H1 (cell line): ENCODE data around the gene OR56A5. TPM values are rescaled to one million over a fixed set of nuclear protein-coding genes. Genes with fewer than 3 reads are reported as not detected.

ENCODE experiments used
- CTCF ChIA-PET: fragments of 300-600 bp; sonication (Branson Sonifier 250); formaldehyde crosslinking; loops from one replicate; lab custom pipeline; 2021; ENCODE audit not compliant: partially characterized antibody; lab: Charles Lee
- POLR2A ChIA-PET: fragments of 300-600 bp; sonication (Branson Sonifier 250); formaldehyde crosslinking; loops from one replicate; lab custom pipeline; 2021; ENCODE audit warnings: inconsistent platforms; ENCODE audit not compliant: partially characterized antibody; lab: Charles Lee
- DNase-seq, 2 experiments: peaks; one replicate each; pipeline versions ENCODE4 v3.0.0 to v3.0.0-alpha.2; 2010 to 2022; ENCODE audit warnings: low spot score in 2 of 2, low read depth in 1 of 2, mixed read lengths in 1 of 2
- FAIRE-seq: peaks from 2 replicates; lab custom pipeline; 2011; peaks lifted over from hg19 to GRCh38; lab: Jason Lieb, UNC
- H2AFZ ChIP-seq: 2 replicates; pipeline ENCODE4 v1.8.1; 2012; ENCODE audit warnings: low read length, inconsistent platforms
- H2AK5ac ChIP-seq: 2 replicates; pipeline ENCODE4 v1.6.1; 2013; ENCODE audit warnings: low read depth, low read length
- H2BK120ac ChIP-seq: replicated peaks from 2 replicates; pipeline ENCODE3; 2013; ENCODE audit warnings: low read depth, low read length, inconsistent platforms
- H2BK12ac ChIP-seq: 2 replicates; pipeline ENCODE4 v1.6.1; 2013; ENCODE audit warnings: low read depth, low read length
- H2BK15ac ChIP-seq: 2 replicates; pipeline ENCODE4 v1.6.1; 2013; ENCODE audit warnings: low read length
- H2BK20ac ChIP-seq: 2 replicates; pipeline ENCODE4 v1.6.1; 2013; ENCODE audit warnings: low read length
- H2BK5ac ChIP-seq: 2 replicates; pipeline ENCODE4 v1.6.1; 2013; ENCODE audit warnings: low read depth, low read length
- H3K14ac ChIP-seq: 2 replicates; pipeline ENCODE4 v1.6.1; 2013; ENCODE audit warnings: inconsistent platforms; ENCODE audit not compliant: insufficient read length
- H3K18ac ChIP-seq: 2 replicates; pipeline ENCODE4 v1.6.1; 2013; ENCODE audit warnings: low read length; ENCODE audit errors: extremely low read depth
- H3K23ac ChIP-seq: 2 replicates; pipeline ENCODE4 v1.6.1; 2013; ENCODE audit warnings: inconsistent platforms; ENCODE audit not compliant: insufficient read length
- H3K23me2 ChIP-seq: 2 replicates; pipeline ENCODE4 v1.6.1; 2013; ENCODE audit warnings: low read depth, low read length
- H3K27ac ChIP-seq: 2 replicates; pipeline ENCODE4 v1.6.1; 2011; ENCODE audit warnings: low read depth, low read length, inconsistent platforms
- H3K27me3 ChIP-seq, 4 experiments: replicated peaks in 1 of 4; 1 replicate in 1 of 4; 2 replicates in 3 of 4; pipeline versions ENCODE4 v1.6.1 to v1.8.1; 2011 to 2013; ENCODE audit warnings: low read length in 3 of 4, mild to moderate bottlenecking in 3 of 4, inconsistent platforms in 2 of 4, mixed read lengths in 2 of 4, moderate library complexity in 1 of 4; ENCODE audit not compliant: control insufficient read depth in 3 of 4, insufficient read depth in 3 of 4; ENCODE audit errors: extremely low read depth in 1 of 4
- H3K36me3 ChIP-seq, 4 experiments: 2 replicates each; pipeline versions ENCODE4 v1.6.1 to v1.8.1; 2011 to 2013; ENCODE audit warnings: mild to moderate bottlenecking in 4 of 4, low read length in 3 of 4, moderate library complexity in 2 of 4, control low read depth in 1 of 4, inconsistent platforms in 1 of 4; ENCODE audit not compliant: insufficient read depth in 4 of 4, control insufficient read depth in 2 of 4
- H3K4ac ChIP-seq: replicated peaks from 2 replicates; pipeline ENCODE3; 2013; ENCODE audit warnings: low read length, low read depth, mixed read lengths, inconsistent platforms; ENCODE audit not compliant: insufficient read length
- H3K4me1 ChIP-seq, 4 experiments: replicated peaks in 1 of 4; 1 replicate in 1 of 4; 2 replicates in 3 of 4; pipeline versions ENCODE4 v1.6.1 to v1.8.1; 2011 to 2013; ENCODE audit warnings: low read length in 3 of 4, inconsistent platforms in 2 of 4, mixed read lengths in 1 of 4; ENCODE audit not compliant: insufficient read depth in 4 of 4, control insufficient read depth in 3 of 4
- H3K4me2 ChIP-seq, 2 experiments: 2 replicates each; pipeline versions ENCODE4 v1.6.1 to v1.8.1; 2011 to 2013; ENCODE audit warnings: low read depth in 2 of 2, low read length in 2 of 2, control low read depth in 1 of 2, inconsistent platforms in 1 of 2, mild to moderate bottlenecking in 1 of 2; ENCODE audit not compliant: insufficient read depth in 1 of 2
- H3K4me3 ChIP-seq, 4 experiments: fragments of 200-600, 300-600 bp in 1 of 4; sonication (generic), shearing (Covaris generic), sonication (Bioruptor Twin) in 1 of 4; 2 replicates each; pipeline versions ENCODE4 v1.5.1 to v1.8.1; 2011 to 2016; ENCODE audit warnings: low read length in 4 of 4, low read depth in 3 of 4, control low read depth in 2 of 4, inconsistent platforms in 2 of 4, mild to moderate bottlenecking in 2 of 4, mixed read lengths in 1 of 4, moderate library complexity in 1 of 4; ENCODE audit not compliant: insufficient read depth in 2 of 4; ENCODE audit errors: extremely low read depth in 1 of 4
- H3K56ac ChIP-seq: replicated peaks from 2 replicates; pipeline ENCODE3; 2013; ENCODE audit warnings: low read depth, mild to moderate bottlenecking, mixed read lengths, low read length, inconsistent platforms; ENCODE audit not compliant: insufficient read length
- H3K79me1 ChIP-seq: 2 replicates; pipeline ENCODE4 v1.6.1; 2013; ENCODE audit warnings: low read depth, low read length, control low read depth
- H3K79me2 ChIP-seq, 2 experiments: 2 replicates each; pipeline versions ENCODE4 v1.6.1 to v1.8.1; 2012 to 2013; ENCODE audit warnings: low read length in 2 of 2, mild to moderate bottlenecking in 2 of 2, inconsistent platforms in 1 of 2; ENCODE audit not compliant: insufficient read depth in 2 of 2, control insufficient read depth in 1 of 2
- H3K9ac ChIP-seq, 4 experiments: replicated peaks in 1 of 4; 1 replicate in 1 of 4; 2 replicates in 3 of 4; pipeline versions ENCODE4 v1.6.1 to v1.8.1; 2011 to 2013; ENCODE audit warnings: low read depth in 3 of 4, low read length in 3 of 4, control low read depth in 2 of 4, mild to moderate bottlenecking in 2 of 4, moderate library complexity in 2 of 4, inconsistent platforms in 1 of 4; ENCODE audit errors: extremely low read depth in 1 of 4
- H3K9me3 ChIP-seq, 2 experiments: 2 replicates each; pipeline versions ENCODE4 v1.6.1 to v1.8.1; 2012 to 2013; ENCODE audit warnings: mild to moderate bottlenecking in 2 of 2, moderate library complexity in 2 of 2, control low read depth in 1 of 2, inconsistent platforms in 1 of 2, low read depth in 1 of 2, low read length in 1 of 2, mixed read lengths in 1 of 2; ENCODE audit not compliant: insufficient read depth in 2 of 2
- H4K20me1 ChIP-seq, 2 experiments: replicated peaks in 1 of 2; 2 replicates each; pipeline versions ENCODE3 to v1.8.1; 2011 to 2013; ENCODE audit warnings: inconsistent platforms in 2 of 2, low read length in 2 of 2, mild to moderate bottlenecking in 1 of 2; ENCODE audit not compliant: insufficient read depth in 2 of 2, control insufficient read depth in 1 of 2
- H4K5ac ChIP-seq: 2 replicates; pipeline ENCODE4 v1.6.1; 2013; ENCODE audit warnings: low read length, low read depth, mixed read lengths, inconsistent platforms; ENCODE audit not compliant: insufficient read length
- H4K8ac ChIP-seq: 2 replicates; pipeline ENCODE4 v1.8.0; 2013; ENCODE audit warnings: mild to moderate bottlenecking, moderate library complexity, low read length, inconsistent platforms; ENCODE audit not compliant: insufficient read depth; ENCODE audit errors: extremely low read depth
- H4K91ac ChIP-seq: replicated peaks from 2 replicates; pipeline ENCODE3; 2013; ENCODE audit warnings: low read length, mixed read lengths, inconsistent platforms; ENCODE audit not compliant: insufficient read length
- CBX8 ChIP-seq: fragments of 300-800, 300-1000 bp; sonication (generic); IDR thresholded peaks from 2 replicates; pipeline ENCODE4 v1.7.1; 2016; ENCODE audit warnings: low read depth, low read length, borderline replicate concordance
- POU5F1 ChIP-seq: IDR thresholded peaks from 2 replicates; pipeline ENCODE4 v1.6.1; 2011; ENCODE audit warnings: low read depth, mild to moderate bottlenecking, low read length, moderate library complexity
- RAD21 ChIP-seq, 2 experiments: IDR thresholded peaks in 1 of 2; conservative IDR thresholded peaks in 1 of 2; 2 replicates each; pipeline ENCODE4 v1.6.1; 2011; ENCODE audit warnings: low read depth in 2 of 2, low read length in 2 of 2, improper control_type of control experiment in 1 of 2, inconsistent platforms in 1 of 2, mild to moderate bottlenecking in 1 of 2, moderate library complexity in 1 of 2
- WGBS, 2 experiments: shearing (Covaris generic) in 1 of 2; methylation state at CpG; one replicate each; pipeline versions ENCODE4 v1.1.6 to v1.1.7; 2013 to 2015; ENCODE audit warnings: low lambda C conversion rate in 2 of 2, mixed read lengths in 2 of 2, inconsistent platforms in 1 of 2, low coverage in 1 of 2, missing lambda C conversion rate in 1 of 2; ENCODE audit not compliant: insufficient replicate concordance in 2 of 2, insufficient coverage in 1 of 2, insufficient read length in 1 of 2; ENCODE audit errors: extremely low coverage in 1 of 2, missing lambda C conversion rate in 1 of 2; 5-methylcytosine and 5-hydroxymethylcytosine counted together
- polyA plus RNA-seq, 7 experiments: library from polyadenylated mRNA; depleted of rRNA in 3 of 7; stranded (reverse) in 5 of 7; unstranded in 2 of 7; fragments of >200 nt in 5 of 7; fragments of 200-250 nt in 2 of 7; gene quantifications; 1 replicate in 5 of 7; 2 replicates in 1 of 7; 4 replicates in 1 of 7; pipeline versions ENCODE4 v1.2.1 to v1.2.3, GENCODE V29; 2011 to 2013; ENCODE audit warnings: missing spikeins in 2 of 7, mixed read lengths in 2 of 7
- total RNA-seq: library from RNA; stranded (reverse); fragmentation: NEBNext Ultra II Directional; extraction: Animal tissue kit (Norgen Biotek cat#: 25700); gene quantifications from 2 replicates; pipeline ENCODE4 v1.2.1, GENCODE V29; 2021
- TF ChIP-seq, protein P1 (sequence below), 3 experiments: IDR thresholded peaks; 1 replicate in 2 of 3; 2 replicates in 1 of 3; pipeline versions ENCODE4 v1.5.1 to v1.6.1; 2011; ENCODE audit warnings: low read length in 3 of 3, mild to moderate bottlenecking in 3 of 3, inconsistent platforms in 2 of 3, low read depth in 1 of 3, moderate library complexity in 1 of 3; ENCODE audit not compliant: insufficient read depth in 1 of 3; ENCODE audit errors: control extremely low read depth in 1 of 3

The OR56A5 gene
- total and polyA plus RNA-seq, 2 of the 8 experiments (the other 6 are each of a cell fraction or from before 2014, with no cell fraction given) = 0.14 TPM; not detected in 1

GRCh38 chr11:5992604-5993251, 24.4 kb upstream of the OR56A5 start:
- Histone ChIP-seq H3K23ac (no peak overlapping the region), H4K8ac (no peak overlapping the region), H3K14ac (no peak overlapping the region), H4K91ac (no peak overlapping the region), H4K20me1 (no peaks in the 10 kb centered on the region), H3K36me3 (no peaks in the 10 kb centered on the region), H3K18ac (no peak overlapping the region), H3K79me2 (no peaks in the 10 kb centered on the region), H2BK120ac (no peak overlapping the region), H3K27ac (no peak overlapping the region), H3K4me3 (no peak overlapping the region), H3K27me3 (no peaks in the 10 kb centered on the region), H2AFZ (no peak overlapping the region; the same call in 1 of the 2 replicates), H3K4me2 (no peak overlapping the region), H3K9me3 (no peaks in the 10 kb centered on the region; a peak in 1 of 4 replicates), H3K23me2 (no peaks in the 10 kb centered on the region), H2BK15ac (no peak overlapping the region), H2BK5ac (no peak overlapping the region), H3K9ac (no peak overlapping the region), H2AK5ac (no peak overlapping the region), H3K4ac (no peak overlapping the region), H4K5ac (no peak overlapping the region), H2BK12ac (no peak overlapping the region), H3K79me1 (no peaks in the 10 kb centered on the region), H3K4me1 (no peaks in the 10 kb centered on the region), H3K56ac (no peak overlapping the region), H2BK20ac (no peak overlapping the region)
- no peak for TF ChIP-seq POU5F1
- TF ChIP-seq, protein P1, sequence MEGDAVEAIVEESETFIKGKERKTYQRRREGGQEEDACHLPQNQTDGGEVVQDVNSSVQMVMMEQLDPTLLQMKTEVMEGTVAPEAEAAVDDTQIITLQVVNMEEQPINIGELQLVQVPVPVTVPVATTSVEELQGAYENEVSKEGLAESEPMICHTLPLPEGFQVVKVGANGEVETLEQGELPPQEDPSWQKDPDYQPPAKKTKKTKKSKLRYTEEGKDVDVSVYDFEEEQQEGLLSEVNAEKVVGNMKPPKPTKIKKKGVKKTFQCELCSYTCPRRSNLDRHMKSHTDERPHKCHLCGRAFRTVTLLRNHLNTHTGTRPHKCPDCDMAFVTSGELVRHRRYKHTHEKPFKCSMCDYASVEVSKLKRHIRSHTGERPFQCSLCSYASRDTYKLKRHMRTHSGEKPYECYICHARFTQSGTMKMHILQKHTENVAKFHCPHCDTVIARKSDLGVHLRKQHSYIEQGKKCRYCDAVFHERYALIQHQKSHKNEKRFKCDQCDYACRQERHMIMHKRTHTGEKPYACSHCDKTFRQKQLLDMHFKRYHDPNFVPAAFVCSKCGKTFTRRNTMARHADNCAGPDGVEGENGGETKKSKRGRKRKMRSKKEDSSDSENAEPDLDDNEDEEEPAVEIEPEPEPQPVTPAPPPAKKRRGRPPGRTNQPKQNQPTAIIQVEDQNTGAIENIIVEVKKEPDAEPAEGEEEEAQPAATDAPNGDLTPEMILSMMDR (IDR thresholded peaks at IDR 0.05; ENCODE audit: control extremely low read depth in 1 of 3, insufficient read depth in 1 of 3, low read depth in 1 of 3, low read length in 3 of 3) = peak in 2 of 3 experiments; percentile 55 to 74; a peak in 3 of 4 replicates
- no peak for TF ChIP-seq CBX8
- TF ChIP-seq RAD21 (IDR thresholded peaks at IDR 0.05 in 1 of 2, conservative IDR thresholded peaks at IDR 0.05 in 1 of 2; ENCODE audit: low read depth in 2 of 2, low read length in 2 of 2) = peak; percentile 55 to 63
- DNase-seq = no peak
- WGBS, 2 experiments = 60% methylated on average over 3 of the region's 3 CpGs; no CpG with 5 or more reads in 1 of the 2 experiments
- ChIA-PET POLR2A (no interaction called here), CTCF (interaction anchor here (0.6 to 3.0 kb wide), 33 partner anchors 9 to 825 kb away, joined by 3 to 21 read pairs (median 3); partner anchors contain the start of genes FHIP1B and OR56A1)
- FAIRE-seq = peak; percentile 65
